ENCODE results near the gene PRKCE. TPM values are rescaled to one million over a fixed set of nuclear protein-coding genes. Genes with fewer than 3 reads are reported as not detected.

Gene PRKCE
- total and polyA plus RNA-seq, 2 of the 8 experiments (the other 6 are each of a cell fraction or from before 2014, with no cell fraction given): 0.54 to 2.1 TPM

DNA sequence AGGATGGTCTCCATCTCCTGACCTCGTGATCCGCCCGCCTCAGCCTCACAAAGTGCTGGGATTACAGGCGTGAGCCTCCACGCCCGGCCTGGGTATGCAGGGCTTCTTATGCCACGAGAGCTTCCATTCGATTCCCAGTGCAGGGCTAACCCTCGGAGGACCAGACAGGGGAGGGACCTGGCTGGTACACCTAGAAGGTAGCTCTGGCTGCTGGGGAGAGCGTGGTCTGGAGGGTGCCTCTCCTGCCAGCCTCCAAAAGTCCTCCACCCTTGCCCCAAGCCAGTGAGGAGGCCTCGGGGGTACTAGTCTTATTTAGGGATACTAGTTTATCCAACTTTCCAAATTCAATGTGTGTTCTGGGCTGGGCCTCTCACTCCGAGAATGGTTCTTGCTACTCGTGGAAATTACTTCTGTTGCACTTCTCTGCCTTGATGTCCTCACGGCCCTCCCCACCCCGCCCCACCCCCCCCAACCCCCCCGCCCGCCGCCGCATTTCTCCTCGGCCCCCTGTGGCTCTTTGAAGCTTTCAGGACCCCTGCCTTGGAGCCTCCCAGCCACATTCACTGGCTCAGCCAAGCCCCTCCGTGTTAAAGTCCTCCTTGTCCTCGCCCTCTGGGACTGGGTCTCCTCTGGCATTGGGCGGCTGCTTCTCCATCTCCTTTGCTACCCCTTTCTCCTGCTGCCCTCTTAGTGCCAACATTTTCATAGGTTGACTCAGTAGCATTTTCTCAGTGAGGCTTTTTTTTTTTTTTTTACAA is 502.7 kb downstream of the PRKCE start:
- Histone ChIP-seq H3K27ac (ENCODE audit: low read depth, low read length) (no peak overlapping the region), H3K4me1 (replicated peaks in 1 of 4; ENCODE audit: control insufficient read depth in 3 of 4, insufficient read depth in 4 of 4, low read length in 3 of 4) (0 out of 7 replicates have a peak, but pooled peaks cover 0 to 2% (median 0%) of the 10 kb centered on the region in 4 experiments)
- WGBS, 2 experiments (ENCODE audit: extremely low coverage in 1 of 2, insufficient coverage in 1 of 2, insufficient read length in 1 of 2, insufficient replicate concordance in 2 of 2, low coverage in 1 of 2, low lambda C conversion rate in 2 of 2, missing lambda C conversion rate in 1 of 2): 79% methylated on average over 17 of the region's 23 CpGs; no CpG with 5 or more reads in 1 of the 2 experiments
- TF ChIP-seq JUN (IDR thresholded peaks at IDR 0.05; ENCODE audit: low read depth, low read length): no peak
- no peak for TF ChIP-seq CEBPB (IDR thresholded peaks at IDR 0.05; ENCODE audit: low read depth, low read length)
- no peak for TF ChIP-seq SAP30 (IDR thresholded peaks at IDR 0.05; ENCODE audit: insufficient read depth, insufficient replicate concordance, low read length)
- no peak for TF ChIP-seq CBX8 (IDR thresholded peaks at IDR 0.05; ENCODE audit: borderline replicate concordance, low read depth, low read length)
- TF ChIP-seq TAF7 (optimal IDR thresholded peaks at IDR 0.05; ENCODE audit: borderline replicate concordance, low read depth, low read length): no peak
- no peak for TF ChIP-seq NANOG (IDR thresholded peaks at IDR 0.05; ENCODE audit: insufficient read depth, low read depth, low read length, poor library complexity, severe bottlenecking)
- TF ChIP-seq, protein P1, sequence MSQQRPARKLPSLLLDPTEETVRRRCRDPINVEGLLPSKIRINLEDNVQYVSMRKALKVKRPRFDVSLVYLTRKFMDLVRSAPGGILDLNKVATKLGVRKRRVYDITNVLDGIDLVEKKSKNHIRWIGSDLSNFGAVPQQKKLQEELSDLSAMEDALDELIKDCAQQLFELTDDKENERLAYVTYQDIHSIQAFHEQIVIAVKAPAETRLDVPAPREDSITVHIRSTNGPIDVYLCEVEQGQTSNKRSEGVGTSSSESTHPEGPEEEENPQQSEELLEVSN (IDR thresholded peaks at IDR 0.05): no peak
- no peak for TF ChIP-seq YY1 (IDR thresholded peaks at IDR 0.05; ENCODE audit: low read depth, low read length)
- no peak for TF ChIP-seq FOSL1 (IDR thresholded peaks at IDR 0.05; ENCODE audit: insufficient read depth, low read depth, low read length)

More for the DNA sequence above, 502.7 kb downstream of the PRKCE start:
- H3K9me3 ChIP-seq (ENCODE audit: insufficient read depth in 2 of 2, low read depth in 1 of 2, low read length in 1 of 2): no peaks in the 10 kb centered on the region
- H3K23me2 ChIP-seq (ENCODE audit: low read depth, low read length): no peaks in the 10 kb centered on the region
- no peaks in the 10 kb centered on the region; a peak in 2 of 7 replicates for H3K27me3 ChIP-seq (replicated peaks in 1 of 4; ENCODE audit: control insufficient read depth in 3 of 4, extremely low read depth in 1 of 4, insufficient read depth in 3 of 4, low read length in 3 of 4)
- peak overlapping the region in 1 of 2 experiments; percentile 21; a peak in 2 of 4 replicates for H3K4me2 ChIP-seq (ENCODE audit: insufficient read depth in 1 of 2, low read depth in 2 of 2, low read length in 2 of 2)
- H3K36me3 ChIP-seq (ENCODE audit: control insufficient read depth in 2 of 4, insufficient read depth in 4 of 4, low read length in 3 of 4): no peaks in the 10 kb centered on the region
- H2AK5ac ChIP-seq (ENCODE audit: low read depth, low read length): no peak overlapping the region
- no peak overlapping the region for H4K8ac ChIP-seq (ENCODE audit: extremely low read depth, insufficient read depth, low read length)
- no peak for FAIRE-seq
- no peaks in the 10 kb centered on the region for H4K20me1 ChIP-seq (replicated peaks in 1 of 2; ENCODE audit: control insufficient read depth in 1 of 2, insufficient read depth in 2 of 2, low read length in 2 of 2)
- no peak overlapping the region for H3K4me3 ChIP-seq (ENCODE audit: extremely low read depth in 1 of 4, insufficient read depth in 2 of 4, low read depth in 3 of 4, low read length in 4 of 4)
- H3K79me1 ChIP-seq (ENCODE audit: low read depth, low read length): no peaks in the 10 kb centered on the region
- no peak overlapping the region for H3K23ac ChIP-seq (ENCODE audit: insufficient read length)
- no peaks in the 10 kb centered on the region for H3K79me2 ChIP-seq (ENCODE audit: control insufficient read depth in 1 of 2, insufficient read depth in 2 of 2, low read length in 2 of 2)
- CTCF ChIA-PET (ENCODE audit: partially characterized antibody): interaction anchor here (0.6 kb wide), 1 partner anchor 132 kb away, joined by 3 read pairs; no protein-coding TSS in a partner anchor
- H2BK120ac ChIP-seq (replicated peaks; ENCODE audit: low read depth, low read length): no peak overlapping the region
- no peak overlapping the region for H4K91ac ChIP-seq (replicated peaks; ENCODE audit: insufficient read length, low read length)
- no peak overlapping the region for H2BK20ac ChIP-seq (ENCODE audit: low read length)
- POLR2A ChIA-PET (ENCODE audit: partially characterized antibody): no interaction called here
- no peak overlapping the region for H3K9ac ChIP-seq (replicated peaks in 1 of 4; ENCODE audit: extremely low read depth in 1 of 4, low read depth in 3 of 4, low read length in 3 of 4)
- 0 out of 2 replicates have a peak overlapping the region, but pooled peaks have one; percentile 46 for H2BK15ac ChIP-seq (ENCODE audit: low read length)
- no peak overlapping the region for H3K14ac ChIP-seq (ENCODE audit: insufficient read length)
- H2BK5ac ChIP-seq (ENCODE audit: low read depth, low read length): no peak overlapping the region
- H3K4ac ChIP-seq (replicated peaks; ENCODE audit: insufficient read length, low read depth, low read length): no peak overlapping the region
- 0 out of 2 replicates have a peak overlapping the region, but pooled peaks have one; percentile 27 for H2BK12ac ChIP-seq (ENCODE audit: low read depth, low read length)
- no peak overlapping the region for H3K56ac ChIP-seq (replicated peaks; ENCODE audit: insufficient read length, low read depth, low read length)
- H2AFZ ChIP-seq (ENCODE audit: low read length): no peak overlapping the region
- no peak for DNase-seq (ENCODE audit: low read depth in 1 of 2, low spot score in 2 of 2)
- H3K18ac ChIP-seq (ENCODE audit: extremely low read depth, low read length): no peak overlapping the region
- H4K5ac ChIP-seq (ENCODE audit: insufficient read length, low read depth, low read length): no peak overlapping the region
